HepG2 (cell line): ENCODE data around the gene MRPL38. TPM values are rescaled to one million over a fixed set of nuclear protein-coding genes. Genes with fewer than 3 reads are reported as not detected.

Experiments
- CENPX ChIP-seq: sonication (generic); formaldehyde crosslinking; IDR thresholded peaks from 2 replicates; pipeline ENCODE4 v1.9.0; 2021; ENCODE audit warnings: mild to moderate bottlenecking, missing genetic modification reagents, moderate library complexity
- HMG20B ChIP-seq: conservative IDR thresholded peaks from 2 replicates; pipeline ENCODE4 v1.6.1; 2016; ENCODE audit warnings: missing genetic modification reagents, missing compliant biosample characterization
- IKZF1 ChIP-seq: fragments of 450-650 bp; IDR thresholded peaks from 2 replicates; pipeline ENCODE4 v1.7.1; 2016
- IKZF4 ChIP-seq: sonication (generic); formaldehyde crosslinking; IDR thresholded peaks from 2 replicates; pipeline ENCODE4 v1.5.1; 2020; ENCODE audit warnings: borderline replicate concordance, mild to moderate bottlenecking, low read depth, missing genetic modification reagents; ENCODE audit errors: not compliant biosample characterization
- JUNB ChIP-seq: sonication (generic); formaldehyde crosslinking; IDR thresholded peaks from 2 replicates; pipeline ENCODE4 v1.8.0; 2022; ENCODE audit warnings: missing genetic modification reagents, mild to moderate bottlenecking, borderline replicate concordance
- KLF9 ChIP-seq: IDR thresholded peaks from 2 replicates; pipeline ENCODE4 v1.6.1; 2016; ENCODE audit warnings: low read depth
- MEIS2 ChIP-seq: sonication (generic); formaldehyde crosslinking; IDR thresholded peaks from 2 replicates; pipeline ENCODE4 v1.9.0; 2021; ENCODE audit warnings: mild to moderate bottlenecking, missing genetic modification reagents
- NRL ChIP-seq: sonication (generic); formaldehyde crosslinking; IDR thresholded peaks from 2 replicates; pipeline ENCODE4 v1.5.0; 2020; ENCODE audit warnings: missing genetic modification reagents, mild to moderate bottlenecking, moderate library complexity, borderline replicate concordance
- RARG ChIP-seq: sonication (generic); formaldehyde crosslinking; IDR thresholded peaks from 2 replicates; pipeline ENCODE4 v1.4.0; 2020; ENCODE audit warnings: low read depth, mild to moderate bottlenecking, missing genetic modification reagents
- RCOR2 ChIP-seq: IDR thresholded peaks from 2 replicates; pipeline ENCODE4 v1.6.1; 2016; ENCODE audit warnings: missing biosample characterization, missing genetic modification reagents
- SMAD9 ChIP-seq: sonication (generic); formaldehyde crosslinking; IDR thresholded peaks from 2 replicates; pipeline ENCODE4 v1.5.1; 2020; ENCODE audit warnings: mild to moderate bottlenecking, missing genetic modification reagents
- SRSF4 ChIP-seq: fragments of 200-400 bp; formaldehyde crosslinking; IDR thresholded peaks from one replicate; pipeline ENCODE4 v1.6.1; 2018; ENCODE audit warnings: mild to moderate bottlenecking, low read depth, low read length, moderate library complexity; ENCODE audit not compliant: poor library complexity, severe bottlenecking
- TMF1 ChIP-seq: sonication (generic); formaldehyde crosslinking; IDR thresholded peaks from 2 replicates; pipeline ENCODE4 v1.8.1; 2022; ENCODE audit warnings: low read depth, missing genetic modification reagents
- ZFP36 ChIP-seq: fragments of 150-350 bp; IDR thresholded peaks from 2 replicates; pipeline ENCODE4 v1.6.1; 2018; ENCODE audit warnings: borderline replicate concordance, low read length, low read depth; ENCODE audit not compliant: partially characterized antibody
- ZNF12 ChIP-seq: sonication (generic); formaldehyde crosslinking; IDR thresholded peaks from 2 replicates; pipeline ENCODE4 v1.5.0; 2020; ENCODE audit warnings: missing genetic modification reagents
- ZNF441 ChIP-seq: sonication (generic); formaldehyde crosslinking; IDR thresholded peaks from 2 replicates; pipeline ENCODE4 v1.7.0; 2021; ENCODE audit warnings: missing genetic modification reagents, borderline replicate concordance
- ZNF501 ChIP-seq: sonication (generic); formaldehyde crosslinking; IDR thresholded peaks from 2 replicates; pipeline ENCODE4 v1.5.1; 2020; ENCODE audit warnings: mild to moderate bottlenecking, moderate library complexity, missing genetic modification reagents
- ZSCAN12 ChIP-seq: sonication (generic); formaldehyde crosslinking; IDR thresholded peaks from 2 replicates; pipeline ENCODE4 v1.9.0; 2021; ENCODE audit warnings: mild to moderate bottlenecking, missing genetic modification reagents
- polyA plus RNA-seq, 8 experiments: library from polyadenylated mRNA; depleted of rRNA in 3 of 8; stranded (reverse) in 7 of 8; unstranded in 1 of 8; fragments of >200 nt; fragmentation: Illumina TruSeq in 4 of 8; extraction: Trizol in 4 of 8; gene quantifications; 2 replicates each; pipeline versions ENCODE4 v1.2.1 to v1.2.3, GENCODE V29; 2011 to 2016; ENCODE audit warnings: low read depth in 4 of 8, missing spikeins in 1 of 8, mixed read lengths in 1 of 8; ENCODE audit not compliant: insufficient read depth in 1 of 8
- total RNA-seq, 5 experiments: library from RNA; depleted of rRNA; stranded (reverse); fragments of >200 nt; fragmentation: Illumina TruSeq; extraction: Trizol; gene quantifications; 2 replicates each; pipeline ENCODE4 v1.2.3, GENCODE V29; 2016; ENCODE audit warnings: low read depth in 1 of 5
- TF ChIP-seq, protein P1 (sequence below): sonication (generic); formaldehyde crosslinking; IDR thresholded peaks from 2 replicates; pipeline ENCODE4 v1.4.0; 2020; ENCODE audit warnings: missing genetic modification reagents
- TF ChIP-seq, protein P2 (sequence below): IDR thresholded peaks from 2 replicates; pipeline ENCODE4 v1.4.0; 2020; ENCODE audit warnings: mild to moderate bottlenecking, missing genetic modification reagents
- TF ChIP-seq, protein P3 (sequence below): sonication (generic); formaldehyde crosslinking; IDR thresholded peaks from 2 replicates; pipeline ENCODE4 v1.5.0; 2020; ENCODE audit warnings: missing genetic modification reagents
- TF ChIP-seq, protein P4 (sequence below): sonication (generic); formaldehyde crosslinking; IDR thresholded peaks from 2 replicates; pipeline ENCODE4 v1.4.0; 2020; ENCODE audit warnings: missing genetic modification reagents

Gene MRPL38
- total and polyA plus RNA-seq, 2 of the 13 experiments (the other 11 are each of a cell fraction or from before 2014, with no cell fraction given) = 83.7 to 125 TPM

DNA sequence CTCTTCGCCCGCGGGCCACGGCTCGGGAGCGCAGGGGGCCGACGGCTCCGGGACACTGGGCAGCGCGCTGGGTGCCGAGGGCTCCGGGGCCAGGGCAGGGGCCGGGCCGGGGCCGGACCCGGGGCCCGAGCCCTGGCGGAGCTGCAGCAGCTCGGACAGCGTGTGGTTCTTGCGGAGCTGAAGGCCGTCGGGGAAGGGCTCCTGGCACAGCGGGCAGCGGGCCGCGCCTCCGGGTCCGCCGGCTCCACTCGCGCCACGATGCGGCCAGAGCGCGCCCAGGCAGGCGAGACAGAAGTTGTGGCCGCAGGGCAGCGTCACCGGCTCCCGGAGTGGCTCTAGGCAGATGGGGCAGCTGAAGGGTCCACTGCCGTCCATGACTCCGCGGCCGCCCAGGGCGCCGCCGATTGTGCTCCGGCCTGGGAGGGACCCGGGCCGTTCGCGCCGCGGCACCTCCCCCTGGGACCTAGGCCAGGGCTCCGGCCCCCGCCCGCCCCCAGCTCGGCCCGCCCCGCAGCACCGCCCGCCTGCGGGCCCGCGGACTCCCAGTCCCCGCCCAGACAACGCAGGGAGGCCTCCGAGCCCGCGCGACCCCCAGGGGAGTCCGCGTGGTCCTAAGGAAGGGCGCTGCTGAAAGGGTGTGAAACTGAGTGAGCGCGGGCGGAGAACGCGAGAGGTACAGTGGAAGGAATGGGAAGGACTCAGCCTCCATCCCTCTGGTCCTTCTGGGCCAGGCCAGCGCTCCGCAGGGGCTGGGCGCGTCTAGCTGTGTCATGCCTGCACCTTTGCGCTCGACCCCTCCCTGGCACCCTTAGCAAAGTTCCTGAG, 26.3 kb downstream of the MRPL38 start, which contains the start of gene TRIM47 (continued):
- TF ChIP-seq, protein P1, sequence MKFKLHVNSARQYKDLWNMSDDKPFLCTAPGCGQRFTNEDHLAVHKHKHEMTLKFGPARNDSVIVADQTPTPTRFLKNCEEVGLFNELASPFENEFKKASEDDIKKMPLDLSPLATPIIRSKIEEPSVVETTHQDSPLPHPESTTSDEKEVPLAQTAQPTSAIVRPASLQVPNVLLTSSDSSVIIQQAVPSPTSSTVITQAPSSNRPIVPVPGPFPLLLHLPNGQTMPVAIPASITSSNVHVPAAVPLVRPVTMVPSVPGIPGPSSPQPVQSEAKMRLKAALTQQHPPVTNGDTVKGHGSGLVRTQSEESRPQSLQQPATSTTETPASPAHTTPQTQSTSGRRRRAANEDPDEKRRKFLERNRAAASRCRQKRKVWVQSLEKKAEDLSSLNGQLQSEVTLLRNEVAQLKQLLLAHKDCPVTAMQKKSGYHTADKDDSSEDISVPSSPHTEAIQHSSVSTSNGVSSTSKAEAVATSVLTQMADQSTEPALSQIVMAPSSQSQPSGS = peak; percentile 71; the same call in 1 of the 2 replicates
- TF ChIP-seq, protein P2, sequence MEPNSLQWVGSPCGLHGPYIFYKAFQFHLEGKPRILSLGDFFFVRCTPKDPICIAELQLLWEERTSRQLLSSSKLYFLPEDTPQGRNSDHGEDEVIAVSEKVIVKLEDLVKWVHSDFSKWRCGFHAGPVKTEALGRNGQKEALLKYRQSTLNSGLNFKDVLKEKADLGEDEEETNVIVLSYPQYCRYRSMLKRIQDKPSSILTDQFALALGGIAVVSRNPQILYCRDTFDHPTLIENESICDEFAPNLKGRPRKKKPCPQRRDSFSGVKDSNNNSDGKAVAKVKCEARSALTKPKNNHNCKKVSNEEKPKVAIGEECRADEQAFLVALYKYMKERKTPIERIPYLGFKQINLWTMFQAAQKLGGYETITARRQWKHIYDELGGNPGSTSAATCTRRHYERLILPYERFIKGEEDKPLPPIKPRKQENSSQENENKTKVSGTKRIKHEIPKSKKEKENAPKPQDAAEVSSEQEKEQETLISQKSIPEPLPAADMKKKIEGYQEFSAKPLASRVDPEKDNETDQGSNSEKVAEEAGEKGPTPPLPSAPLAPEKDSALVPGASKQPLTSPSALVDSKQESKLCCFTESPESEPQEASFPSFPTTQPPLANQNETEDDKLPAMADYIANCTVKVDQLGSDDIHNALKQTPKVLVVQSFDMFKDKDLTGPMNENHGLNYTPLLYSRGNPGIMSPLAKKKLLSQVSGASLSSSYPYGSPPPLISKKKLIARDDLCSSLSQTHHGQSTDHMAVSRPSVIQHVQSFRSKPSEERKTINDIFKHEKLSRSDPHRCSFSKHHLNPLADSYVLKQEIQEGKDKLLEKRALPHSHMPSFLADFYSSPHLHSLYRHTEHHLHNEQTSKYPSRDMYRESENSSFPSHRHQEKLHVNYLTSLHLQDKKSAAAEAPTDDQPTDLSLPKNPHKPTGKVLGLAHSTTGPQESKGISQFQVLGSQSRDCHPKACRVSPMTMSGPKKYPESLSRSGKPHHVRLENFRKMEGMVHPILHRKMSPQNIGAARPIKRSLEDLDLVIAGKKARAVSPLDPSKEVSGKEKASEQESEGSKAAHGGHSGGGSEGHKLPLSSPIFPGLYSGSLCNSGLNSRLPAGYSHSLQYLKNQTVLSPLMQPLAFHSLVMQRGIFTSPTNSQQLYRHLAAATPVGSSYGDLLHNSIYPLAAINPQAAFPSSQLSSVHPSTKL (CRISPR knock-in tag) = peak; percentile 50; the same call in 1 of the 2 replicates
- TF ChIP-seq ZNF501 (CRISPR knock-in tag) (peak; percentile 76), ZNF441 (CRISPR knock-in tag) (no peak), MEIS2 (CRISPR knock-in tag) (no peak; the same call in 1 of the 2 replicates), IKZF1 (no peak), JUNB (no peak), RARG (CRISPR knock-in tag) (peak; percentile 33; the same call in 1 of the 2 replicates), RCOR2 (no peak; the same call in 1 of the 2 replicates), SRSF4 (no peak), ZSCAN12 (CRISPR knock-in tag) (no peak; the same call in 1 of the 2 replicates), CENPX (no peak), ZNF12 (CRISPR knock-in tag) (no peak), HMG20B (CRISPR knock-in tag) (no peak), NRL (CRISPR knock-in tag) (peak; percentile 40; the same call in 1 of the 2 replicates), ZFP36 (no peak), IKZF4 (CRISPR knock-in tag) (peak; percentile 46), TMF1 (no peak; the same call in none of the 2 replicates), KLF9 (CRISPR knock-in tag) (0 out of 2 replicates have a peak, but pooled peaks have one; percentile 43), SMAD9 (no peak)
- TF ChIP-seq, protein P3, sequence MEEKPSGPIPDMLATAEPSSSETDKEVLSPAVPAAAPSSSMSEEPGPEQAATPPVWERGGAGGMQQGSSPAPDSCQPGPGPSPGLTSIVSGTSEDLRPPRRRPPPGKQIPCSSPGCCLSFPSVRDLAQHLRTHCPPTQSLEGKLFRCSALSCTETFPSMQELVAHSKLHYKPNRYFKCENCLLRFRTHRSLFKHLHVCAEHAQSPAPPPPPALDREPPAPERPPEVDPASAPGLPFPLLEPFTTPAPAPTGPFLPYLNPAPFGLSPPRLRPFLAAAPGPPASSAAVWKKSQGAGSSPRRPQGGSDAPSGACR (CRISPR knock-in tag) = peak; percentile 42; the same call in 1 of the 2 replicates
- TF ChIP-seq, protein P4, sequence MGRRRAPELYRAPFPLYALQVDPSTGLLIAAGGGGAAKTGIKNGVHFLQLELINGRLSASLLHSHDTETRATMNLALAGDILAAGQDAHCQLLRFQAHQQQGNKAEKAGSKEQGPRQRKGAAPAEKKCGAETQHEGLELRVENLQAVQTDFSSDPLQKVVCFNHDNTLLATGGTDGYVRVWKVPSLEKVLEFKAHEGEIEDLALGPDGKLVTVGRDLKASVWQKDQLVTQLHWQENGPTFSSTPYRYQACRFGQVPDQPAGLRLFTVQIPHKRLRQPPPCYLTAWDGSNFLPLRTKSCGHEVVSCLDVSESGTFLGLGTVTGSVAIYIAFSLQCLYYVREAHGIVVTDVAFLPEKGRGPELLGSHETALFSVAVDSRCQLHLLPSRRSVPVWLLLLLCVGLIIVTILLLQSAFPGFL = peak; percentile 37; the same call in 1 of the 2 replicates
